Choroid plexus epithelial cell (primary cell): Measurements from ENCODE around the gene ST7.
"Not testable (repeated sequence)": the region's sequence is repeated elsewhere in the genome, so short reads cannot be mapped to it uniquely, and the experiment has no call there.

ENCODE experiments used
- DNase-seq: peaks from one replicate; pipeline ENCODE4 v3.0.0-alpha.2; 2010; ENCODE audit warnings: low read depth
- H3K4me3 ChIP-seq: 2 replicates; pipeline ENCODE4 v1.5.1; 2011; ENCODE audit warnings: low read depth, mild to moderate bottlenecking, control low read depth, low read length, moderate library complexity
- CTCF ChIP-seq: conservative IDR thresholded peaks from 2 replicates; pipeline ENCODE4 v1.5.1; 2011; ENCODE audit warnings: low read depth, mild to moderate bottlenecking, control low read depth, inconsistent platforms, low read length, moderate library complexity

ST7 gene

GRCh38 chr7:116956477-116956804 lies 3.1 kb downstream of the ST7 start:
- H3K4me3 ChIP-seq, result no peak overlapping the region
- no peak for TF ChIP-seq CTCF

GRCh38 chr7:116957874-116958273 lies 4.6 kb downstream of the ST7 start:
- DNase-seq, result no peak
- H3K4me3 ChIP-seq, result no peak overlapping the region
- TF ChIP-seq CTCF, result no peak

More at GRCh38 chr7:116956477-116956804, 3.1 kb downstream of the ST7 start:
- DNase-seq, result no peak

DNA sequence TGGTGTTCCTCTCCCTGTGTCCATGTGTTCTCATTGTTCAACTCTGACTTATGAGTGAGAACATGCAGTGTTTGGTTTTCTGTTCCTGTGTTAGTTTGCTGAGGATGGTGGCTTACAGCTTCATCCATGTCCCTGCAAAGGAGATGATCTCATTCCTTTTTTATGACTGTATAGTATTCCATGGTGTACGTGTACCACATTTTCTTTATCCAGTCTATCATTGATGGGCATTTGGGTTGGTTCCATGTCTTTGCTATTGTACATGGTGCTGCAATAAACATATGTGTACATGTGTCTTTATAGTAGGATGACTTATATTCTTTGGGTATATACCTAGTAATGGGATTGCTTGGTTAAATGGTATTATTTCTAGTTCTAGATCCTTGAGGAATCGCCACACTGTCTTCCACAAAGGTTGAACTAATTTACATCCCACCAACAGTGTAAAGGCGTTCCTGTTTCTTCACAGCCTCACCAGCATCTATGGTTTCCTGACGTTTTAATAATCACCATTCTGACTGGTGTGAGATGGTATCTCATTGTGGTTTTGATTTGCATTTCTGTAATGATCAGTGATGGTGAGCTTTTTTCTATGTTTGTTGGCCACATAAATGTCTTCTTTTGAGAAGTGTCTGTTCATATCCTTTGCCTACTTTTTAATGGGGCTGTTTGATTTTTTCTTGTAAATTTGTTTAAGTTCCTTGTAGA lies 8.8 kb downstream of the ST7 start:
- not testable (repeated sequence) for DNase-seq, H3K4me3 ChIP-seq

DNA sequence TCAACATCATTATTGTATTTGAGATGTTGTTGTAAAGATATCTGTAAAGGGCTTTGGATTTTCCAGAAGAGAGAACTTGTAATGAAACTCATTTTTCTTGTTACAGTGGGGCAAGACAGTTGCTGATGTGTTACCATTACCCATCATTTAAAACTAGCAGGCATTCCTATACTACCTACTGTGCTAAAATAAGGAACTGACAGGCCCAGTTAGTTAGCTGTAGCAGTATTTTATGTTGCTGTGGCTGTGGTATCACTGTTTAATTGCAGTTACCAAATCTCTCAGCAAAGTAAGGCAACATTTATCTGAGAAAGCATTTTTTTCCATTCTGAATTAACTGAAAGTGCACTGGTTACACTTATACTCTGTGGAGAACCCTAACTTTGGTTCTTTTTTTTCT lies 9.9 kb downstream of the ST7 start:
- DNase-seq, result no peak
- no peak for TF ChIP-seq CTCF
- H3K4me3 ChIP-seq, result no peak overlapping the region

DNA sequence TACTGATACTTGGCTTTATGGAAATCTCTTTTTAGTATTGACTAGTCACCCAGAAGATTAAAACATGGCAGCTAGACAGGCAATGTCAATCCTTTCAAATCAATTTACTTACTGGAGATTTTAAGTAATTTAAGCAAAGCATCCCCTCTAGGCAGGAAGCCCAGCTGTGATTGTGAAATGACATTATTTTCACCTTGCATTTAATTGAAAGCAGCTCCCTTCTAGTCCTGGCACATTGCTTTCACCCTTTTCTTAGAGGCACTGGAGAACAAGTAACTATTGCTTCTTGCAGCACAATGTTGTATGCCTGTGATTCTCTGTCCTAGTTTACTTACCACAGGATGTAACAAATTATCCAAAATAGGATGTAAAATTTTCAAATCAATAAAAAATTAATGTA lies 13.3 kb downstream of the ST7 start:
- DNase-seq, result no peak
- no peak overlapping the region for H3K4me3 ChIP-seq
- no peak for TF ChIP-seq CTCF

- DNase-seq, result no peak
- TF ChIP-seq CTCF, result no peak
- no peak overlapping the region for H3K4me3 ChIP-seq
These were observed 14.1 kb downstream of the ST7 start for GRCh38 chr7:116967254-116967922.

DNA sequence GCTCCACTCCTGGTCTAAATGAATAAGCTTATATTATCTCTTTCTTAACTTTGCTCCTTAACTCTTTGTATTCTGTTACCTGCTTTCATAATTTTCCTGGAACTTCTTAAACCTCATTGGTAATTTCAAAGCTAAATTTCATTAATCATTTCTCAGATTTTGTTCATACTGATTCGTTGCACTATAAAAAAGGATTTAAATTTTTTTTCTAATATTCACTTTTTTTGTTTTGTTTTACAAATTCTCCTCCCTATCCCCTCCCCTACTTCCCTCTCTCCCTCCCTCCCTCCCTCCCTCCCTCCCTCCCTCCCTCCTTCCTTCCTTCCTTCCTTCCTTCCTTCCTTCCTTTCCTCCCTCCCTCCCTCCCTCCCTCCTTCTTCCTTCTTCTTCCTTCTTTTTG lies 14.7 kb downstream of the ST7 start:
- DNase-seq, result no peak
- H3K4me3 ChIP-seq, result no peak overlapping the region
- no peak for TF ChIP-seq CTCF
